GM10266 (cell line): ENCODE measurements around the gene TBC1D5.
"Not testable (repeated sequence)": the region's sequence is repeated elsewhere in the genome, so short reads cannot be mapped to it uniquely, and the experiment has no call there.

Source experiments
- DNase-seq: peaks from one replicate; pipeline ENCODE4 v3.0.0; 2012; ENCODE audit errors: extremely low spot score
- CTCF ChIP-seq: IDR thresholded peaks from 2 replicates; pipeline ENCODE4 v1.5.1; 2012; ENCODE audit warnings: mild to moderate bottlenecking, low read depth; ENCODE audit not compliant: control insufficient read depth, insufficient read depth; ENCODE audit errors: missing control alignments

Gene TBC1D5

GRCh38 chr3:17670749-17671148 is 71.7 kb downstream of the TBC1D5 start:
- no peak for TF ChIP-seq CTCF
- no peak for DNase-seq

- TF ChIP-seq CTCF, result no peak
- DNase-seq, result no peak
Measured at GRCh38 chr3:17664923-17665322, 77.5 kb downstream of the TBC1D5 start.

GRCh38 chr3:17656264-17656663 is 86.2 kb downstream of the TBC1D5 start:
- no peak for DNase-seq
- no peak for TF ChIP-seq CTCF

GRCh38 chr3:17655743-17656142 is 86.7 kb downstream of the TBC1D5 start:
- no peak for TF ChIP-seq CTCF
- no peak for DNase-seq

- DNase-seq, result not testable (repeated sequence)
Measured at GRCh38 chr3:17649748-17650147, 92.7 kb downstream of the TBC1D5 start.

GRCh38 chr3:17648630-17649355 is 93.6 kb downstream of the TBC1D5 start:
- not testable (repeated sequence) for DNase-seq

- peak; percentile 51 for TF ChIP-seq CTCF
- DNase-seq, result no peak
Measured at GRCh38 chr3:17645074-17645698, 97.2 kb downstream of the TBC1D5 start.

GRCh38 chr3:17643691-17644090 is 98.7 kb downstream of the TBC1D5 start:
- no peak for DNase-seq
- TF ChIP-seq CTCF, result no peak
